Stimulated activated CD8-positive, alpha-beta memory T cell treated with anti-CD3 and anti-CD28 coated beads, Interleukin-15, amount 100 ng/mL, for 24 hours (primary cell): ENCODE measurements around the gene ZKSCAN8.

Experiments
- DNase-seq: peaks from one replicate; pipeline ENCODE4 v3.0.0-alpha.2; 2020; ENCODE audit warnings: low read depth

The ZKSCAN8 gene

DNA sequence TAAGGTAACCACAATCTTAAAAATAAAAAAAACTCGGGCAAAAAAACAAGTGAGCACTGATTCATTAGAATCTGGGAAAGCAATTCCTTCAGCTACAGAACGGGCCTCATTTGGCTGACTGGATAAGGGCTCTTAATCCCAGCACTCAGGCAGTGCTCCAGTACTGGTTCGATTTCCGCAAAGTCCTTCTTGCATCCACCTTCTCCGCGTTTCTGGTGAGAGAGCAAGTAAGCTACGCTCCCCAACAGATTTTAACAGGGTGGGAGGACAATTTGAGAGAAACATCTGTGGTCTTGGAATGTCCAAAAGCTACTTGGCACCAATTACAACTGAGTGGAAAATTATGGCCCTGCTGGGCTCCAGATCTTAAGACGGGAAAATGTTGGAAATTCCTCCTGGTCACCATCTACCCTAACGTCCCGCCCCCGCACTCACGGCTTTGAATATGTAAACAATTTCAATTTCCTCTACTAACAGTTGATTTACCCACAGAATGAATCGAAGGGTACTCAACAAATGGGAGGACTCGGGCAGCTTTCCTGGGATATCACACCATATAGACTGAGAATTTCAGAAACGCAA is 65.3 kb downstream of the ZKSCAN8 start:
- DNase-seq = no peak

DNA sequence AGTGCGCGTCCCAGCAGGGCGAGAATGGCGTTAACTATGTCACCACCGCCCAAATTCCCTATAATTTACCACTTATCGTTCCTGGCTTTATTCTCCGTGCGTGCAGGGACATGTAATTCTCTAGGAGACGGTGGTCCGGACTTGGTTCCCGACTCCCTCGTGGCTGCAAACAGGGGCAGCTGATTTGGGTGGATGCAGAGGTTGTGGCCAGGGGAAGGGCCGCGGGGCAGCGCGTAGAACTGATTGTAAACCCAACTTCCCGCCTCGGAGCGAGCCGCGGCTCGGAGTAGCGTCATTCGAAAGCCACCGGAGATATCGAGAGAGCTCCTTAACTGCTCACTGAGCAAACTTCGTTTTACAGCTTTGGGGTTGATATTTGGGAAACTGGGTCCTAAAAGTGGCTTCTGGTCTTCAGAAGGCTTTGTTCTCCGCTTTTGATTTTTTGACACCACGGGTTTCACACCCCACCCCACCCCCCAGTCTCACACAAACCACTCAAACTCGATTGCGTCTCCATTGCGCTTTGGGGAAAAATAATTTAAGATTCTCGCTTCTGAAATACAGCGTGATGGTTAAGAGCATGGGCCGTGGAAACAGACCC is 65.9 kb downstream of the ZKSCAN8 start:
- no peak for DNase-seq

DNA sequence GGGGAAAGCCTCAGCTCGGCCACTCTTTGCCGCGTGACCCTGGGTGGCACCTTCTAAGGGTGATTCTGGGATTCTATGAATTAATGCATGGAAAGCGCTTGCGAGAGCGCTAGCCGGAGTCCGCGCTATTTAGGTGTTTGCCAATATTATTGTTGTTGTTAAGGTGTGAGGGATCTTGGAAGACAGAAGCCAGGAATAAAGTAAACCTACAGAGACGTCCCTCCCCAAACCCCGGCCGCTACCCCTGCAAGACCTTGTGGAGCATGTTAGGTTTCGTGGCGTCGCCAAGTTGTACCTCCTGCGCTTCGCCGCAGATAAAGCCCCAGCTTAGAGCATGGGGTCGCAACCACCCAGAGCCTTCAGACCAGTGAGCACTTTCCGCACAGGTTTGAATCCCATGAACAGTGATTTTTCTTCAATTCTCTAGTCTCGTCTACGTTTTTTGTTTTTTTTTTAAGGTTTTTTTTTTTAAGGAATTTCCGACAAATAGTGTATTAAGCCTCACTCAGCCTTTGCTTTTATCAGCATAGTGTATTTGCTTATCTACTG is 66.5 kb downstream of the ZKSCAN8 start:
- DNase-seq = no peak
